Loucy (cell line): ENCODE measurements around the gene NTN5.

Source experiments
- H2AFZ ChIP-seq: fragments of 200-600 bp; sonication (generic); 2 replicates; pipeline ENCODE4 v1.6.0; 2016; ENCODE audit warnings: antibody characterized with exemption, mild to moderate bottlenecking, low read length, moderate library complexity
- H3F3A ChIP-seq: fragments of 200-600 bp; 2 replicates; pipeline ENCODE4 v1.6.0; 2016; ENCODE audit warnings: antibody characterized with exemption, low read depth, mild to moderate bottlenecking
- H3K27me3 ChIP-seq: fragments of 200-600 bp; sonication (generic); 2 replicates; pipeline ENCODE4 v1.6.1; 2014; ENCODE audit warnings: low read length, mild to moderate bottlenecking; ENCODE audit not compliant: insufficient read depth, poor library complexity, severe bottlenecking
- H3K36me3 ChIP-seq: fragments of 200-600 bp; sonication (generic); 2 replicates; pipeline ENCODE4 v1.6.1; 2016; ENCODE audit warnings: low read length; ENCODE audit not compliant: insufficient read depth
- H3K4me1 ChIP-seq: fragments of 200-600 bp; sonication (generic); 2 replicates; pipeline ENCODE4 v1.5.1; 2014; ENCODE audit warnings: low read length, mild to moderate bottlenecking; ENCODE audit not compliant: insufficient read depth, poor library complexity, severe bottlenecking
- H3K4me2 ChIP-seq: fragments of 200-600 bp; sonication (generic); 2 replicates; pipeline ENCODE4 v1.6.0; 2014; ENCODE audit warnings: antibody characterized with exemption, low read length, low read depth, mild to moderate bottlenecking; ENCODE audit not compliant: poor library complexity, severe bottlenecking
- H3K4me3 ChIP-seq: fragments of 200-600 bp; sonication (generic); 2 replicates; pipeline ENCODE4 v1.5.1; 2014; ENCODE audit warnings: low read length, mild to moderate bottlenecking, mixed read lengths; ENCODE audit not compliant: poor library complexity, severe bottlenecking
- H3K79me2 ChIP-seq: fragments of 200-600 bp; sonication (generic); 2 replicates; pipeline ENCODE4 v1.6.1; 2014; ENCODE audit warnings: low read length; ENCODE audit not compliant: insufficient read depth
- H3K9ac ChIP-seq: fragments of 200-600 bp; sonication (generic); 2 replicates; pipeline ENCODE4 v1.6.0; 2014; ENCODE audit warnings: mild to moderate bottlenecking, low read depth, low read length, moderate library complexity; ENCODE audit not compliant: poor library complexity, severe bottlenecking
- H3K9me2 ChIP-seq: fragments of 200-600 bp; sonication (generic); replicated peaks from 2 replicates; pipeline ENCODE4 v1.6.1; 2016; ENCODE audit warnings: low read depth, low read length, mixed read lengths
- H3K9me3 ChIP-seq: fragments of 200-600 bp; sonication (generic); 2 replicates; pipeline ENCODE4 v1.6.1; 2014; ENCODE audit warnings: mild to moderate bottlenecking, antibody characterized with exemption, low read length, low read depth; ENCODE audit not compliant: insufficient read depth
- H4K20me1 ChIP-seq: fragments of 200-600 bp; sonication (generic); 2 replicates; pipeline ENCODE4 v1.6.0; 2014; ENCODE audit warnings: antibody characterized with exemption, low read length, mild to moderate bottlenecking; ENCODE audit not compliant: insufficient read depth, poor library complexity, severe bottlenecking
- EZH2phosphoT487 ChIP-seq: fragments of 200-600 bp; IDR thresholded peaks from 2 replicates; pipeline ENCODE4 v1.6.1; 2018; ENCODE audit warnings: antibody characterized with exemption, mild to moderate bottlenecking, moderate library complexity, borderline replicate concordance
- TF ChIP-seq, protein P1 (sequence below): fragments of 200-600 bp; sonication (generic); conservative IDR thresholded peaks from 2 replicates; pipeline ENCODE4 v1.5.1; 2014; ENCODE audit warnings: mild to moderate bottlenecking, antibody characterized with exemption, low read length

Gene NTN5

DNA sequence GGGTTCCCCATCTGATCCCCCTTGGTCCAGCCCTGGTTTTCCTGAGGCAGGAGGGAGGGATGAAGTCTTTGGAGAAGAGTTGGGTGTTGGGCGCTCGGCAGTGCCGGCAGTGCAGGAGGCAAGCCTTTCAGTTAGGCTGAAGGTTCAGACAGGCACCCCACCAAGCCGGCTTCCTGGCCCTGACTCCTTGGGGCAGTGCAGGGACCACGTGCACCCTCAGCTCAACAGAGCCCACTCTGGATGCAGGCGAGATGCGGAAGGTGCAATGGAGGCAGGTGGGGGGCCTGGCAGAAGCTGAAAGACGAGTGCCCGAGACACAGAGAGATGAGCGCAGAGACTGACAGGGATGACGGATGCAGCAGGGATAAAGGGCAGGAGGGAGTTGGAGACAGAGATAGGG lies 35.7 kb upstream of the NTN5 start:
- no peak overlapping the region for H3K9ac ChIP-seq
- no peaks in the 10 kb centered on the region for H3F3A ChIP-seq
- H3K4me3 ChIP-seq, result no peak overlapping the region
- H3K4me2 ChIP-seq, result no peak overlapping the region
- H3K36me3 ChIP-seq, result no peaks in the 10 kb centered on the region
- H3K9me2 ChIP-seq, result no peaks in the 10 kb centered on the region
- H4K20me1 ChIP-seq, result no peaks in the 10 kb centered on the region
- TF ChIP-seq, protein P1, sequence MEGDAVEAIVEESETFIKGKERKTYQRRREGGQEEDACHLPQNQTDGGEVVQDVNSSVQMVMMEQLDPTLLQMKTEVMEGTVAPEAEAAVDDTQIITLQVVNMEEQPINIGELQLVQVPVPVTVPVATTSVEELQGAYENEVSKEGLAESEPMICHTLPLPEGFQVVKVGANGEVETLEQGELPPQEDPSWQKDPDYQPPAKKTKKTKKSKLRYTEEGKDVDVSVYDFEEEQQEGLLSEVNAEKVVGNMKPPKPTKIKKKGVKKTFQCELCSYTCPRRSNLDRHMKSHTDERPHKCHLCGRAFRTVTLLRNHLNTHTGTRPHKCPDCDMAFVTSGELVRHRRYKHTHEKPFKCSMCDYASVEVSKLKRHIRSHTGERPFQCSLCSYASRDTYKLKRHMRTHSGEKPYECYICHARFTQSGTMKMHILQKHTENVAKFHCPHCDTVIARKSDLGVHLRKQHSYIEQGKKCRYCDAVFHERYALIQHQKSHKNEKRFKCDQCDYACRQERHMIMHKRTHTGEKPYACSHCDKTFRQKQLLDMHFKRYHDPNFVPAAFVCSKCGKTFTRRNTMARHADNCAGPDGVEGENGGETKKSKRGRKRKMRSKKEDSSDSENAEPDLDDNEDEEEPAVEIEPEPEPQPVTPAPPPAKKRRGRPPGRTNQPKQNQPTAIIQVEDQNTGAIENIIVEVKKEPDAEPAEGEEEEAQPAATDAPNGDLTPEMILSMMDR, result no peak
- no peak for TF ChIP-seq EZH2phosphoT487
- H3K79me2 ChIP-seq, result peaks cover 4% of the 10 kb centered on the region
- H2AFZ ChIP-seq, result no peak overlapping the region
- H3K27me3 ChIP-seq, result no peaks in the 10 kb centered on the region
- peaks cover 9% of the 10 kb centered on the region for H3K4me1 ChIP-seq
- no peaks in the 10 kb centered on the region for H3K9me3 ChIP-seq

DNA sequence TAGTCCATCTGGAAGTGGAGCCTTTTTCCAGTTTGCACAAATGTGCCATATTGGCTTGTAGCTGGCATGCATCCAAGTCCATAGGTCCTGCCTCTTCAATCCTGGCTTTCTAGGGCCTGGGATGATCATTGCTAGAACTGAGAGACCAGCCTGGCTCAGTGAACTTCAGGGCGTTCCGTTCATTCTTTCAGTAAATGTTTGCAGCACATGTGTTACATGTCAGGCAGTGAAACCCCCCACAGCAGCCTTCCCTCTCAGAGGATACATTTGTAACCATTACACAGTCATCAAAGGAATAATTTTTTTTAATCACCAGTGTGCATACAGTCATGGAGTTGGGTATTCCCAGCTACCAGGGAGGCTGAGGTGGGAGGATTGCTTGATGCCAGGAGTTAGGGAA lies 32.6 kb upstream of the NTN5 start:
- Histone ChIP-seq H4K20me1 (no peaks in the 10 kb centered on the region), H3K27me3 (no peaks in the 10 kb centered on the region), H3K4me1 (no peaks in the 10 kb centered on the region), H3K9me3 (no peaks in the 10 kb centered on the region), H3K4me3 (no peak overlapping the region), H3K9me2 (no peaks in the 10 kb centered on the region), H3K79me2 (no peaks in the 10 kb centered on the region), H3K9ac (no peak overlapping the region), H3K4me2 (no peak overlapping the region), H3F3A (no peaks in the 10 kb centered on the region), H2AFZ (no peak overlapping the region), H3K36me3 (no peaks in the 10 kb centered on the region)
- no peak for TF ChIP-seq EZH2phosphoT487
- TF ChIP-seq, protein P1, result no peak

DNA sequence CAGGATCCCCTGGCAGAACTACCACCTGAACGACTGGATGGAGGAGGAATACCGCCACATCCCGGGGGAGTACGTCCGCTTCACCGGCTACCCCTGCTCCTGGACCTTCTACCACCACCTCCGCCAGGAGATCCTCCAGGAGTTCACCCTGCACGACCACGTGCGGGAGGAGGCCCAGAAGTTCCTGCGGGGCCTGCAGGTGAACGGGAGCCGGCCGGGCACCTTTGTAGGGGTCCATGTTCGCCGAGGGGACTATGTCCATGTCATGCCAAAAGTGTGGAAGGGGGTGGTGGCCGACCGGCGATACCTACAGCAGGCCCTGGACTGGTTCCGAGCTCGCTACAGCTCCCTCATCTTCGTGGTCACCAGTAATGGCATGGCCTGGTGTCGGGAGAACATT lies 30.5 kb upstream of the NTN5 start:
- TF ChIP-seq, protein P1, result no peak
- no peak for TF ChIP-seq EZH2phosphoT487
- Histone ChIP-seq H3K36me3 (no peaks in the 10 kb centered on the region), H3K4me1 (no peaks in the 10 kb centered on the region), H3K9me2 (no peaks in the 10 kb centered on the region), H3F3A (no peaks in the 10 kb centered on the region), H3K9me3 (no peaks in the 10 kb centered on the region), H3K9ac (no peak overlapping the region), H3K4me2 (no peak overlapping the region), H2AFZ (no peak overlapping the region), H3K27me3 (no peaks in the 10 kb centered on the region), H3K4me3 (no peak overlapping the region), H3K79me2 (no peaks in the 10 kb centered on the region), H4K20me1 (no peaks in the 10 kb centered on the region)
